HCT116 (cell line): Measurements from ENCODE around the gene KCTD2. TPM values are rescaled to one million over a fixed set of nuclear protein-coding genes. Genes with fewer than 3 reads are reported as not detected.

Experiments
- ATAC-seq: fragments of 200-7000 bp; cut with Tn5 transposase; 2 replicates; pipeline ENCODE4 v1.9.1; 2020; ENCODE audit warnings: mild to moderate bottlenecking, moderate library complexity
- BruUV-seq: library from RNA; stranded (reverse); fragments of 400-500 nt; replicated peaks from 2 replicates; lab custom pipeline; 2021; lab: Mats Ljungman, UMichigan
- CTCF ChIA-PET: fragments of 300-600 bp; sonication (Branson Sonifier 250); formaldehyde crosslinking; loops from one replicate; lab custom pipeline; 2021; ENCODE audit warnings: antibody characterized with exemption; lab: Charles Lee
- POLR2A ChIA-PET: fragments of 300-600, 350-600 bp; sonication (Branson Sonifier 250); formaldehyde crosslinking; loops from one replicate; lab custom pipeline; 2021; ENCODE audit warnings: antibody characterized with exemption; lab: Charles Lee
- RAD21 ChIA-PET, 2 experiments: fragments of 300-600 bp; sonication (Branson Sonifier 250); formaldehyde crosslinking; loops; one replicate each; lab custom pipeline; 2023; ENCODE audit warnings: low total read pairs in 2 of 2; ENCODE audit not compliant: uncharacterized antibody in 2 of 2, unreplicated experiment in 2 of 2, low non-redundant PET in 1 of 2; lab: Charles Lee
- DNase-seq: peaks from one replicate; pipeline ENCODE4 v3.0.0-alpha.2; 2010; ENCODE audit warnings: low read depth, low spot score
- H2AFZ ChIP-seq: fragments of 200-600 bp; shearing (Covaris generic), sonication (generic); 2 replicates; pipeline ENCODE4 v1.6.1; 2017; ENCODE audit warnings: low read depth, mixed run types, mixed read lengths, antibody characterized with exemption, low read length; ENCODE audit not compliant: poor library complexity, severe bottlenecking
- H3K27ac ChIP-seq: 2 replicates; pipeline ENCODE4 v1.5.1; 2012; ENCODE audit warnings: low read depth, low read length
- H3K27me3 ChIP-seq: fragments of 200-600 bp; sonication (generic); 2 replicates; pipeline ENCODE4 v1.6.1; 2016; ENCODE audit warnings: mixed run types, low read length, mixed read lengths; ENCODE audit not compliant: insufficient read depth
- H3K36me3 ChIP-seq, 2 experiments: fragments of 200-500 bp in 1 of 2; fragments of 200-600 bp in 1 of 2; sonication (Bioruptor generic) in 1 of 2; sonication (generic) in 1 of 2; 2 replicates each; pipeline versions ENCODE4 v1.5.1 to v1.6.1; 2014 to 2016; ENCODE audit warnings: low read length in 2 of 2, inconsistent platforms in 1 of 2, mixed read lengths in 1 of 2, mixed run types in 1 of 2; ENCODE audit not compliant: insufficient read depth in 2 of 2, control insufficient read depth in 1 of 2
- H3K4me1 ChIP-seq, 2 experiments: fragments of 200-600 bp in 1 of 2; sonication (generic) in 1 of 2; 2 replicates each; pipeline versions ENCODE4 v1.5.1 to v1.6.1; 2012 to 2017; ENCODE audit warnings: low read length in 2 of 2, inconsistent platforms in 1 of 2, mild to moderate bottlenecking in 1 of 2, mixed read lengths in 1 of 2, mixed run types in 1 of 2, moderate library complexity in 1 of 2; ENCODE audit not compliant: insufficient read depth in 2 of 2, control insufficient read depth in 1 of 2
- H3K4me2 ChIP-seq: fragments of 200-600 bp; sonication (generic); 2 replicates; pipeline ENCODE4 v1.6.1; 2017; ENCODE audit warnings: mixed run types, low read length, mixed read lengths
- H3K4me3 ChIP-seq, 2 experiments: fragments of 200-600 bp in 1 of 2; sonication (generic) in 1 of 2; replicated peaks in 1 of 2; 2 replicates each; pipeline ENCODE4 v1.5.1; 2011 to 2016; ENCODE audit warnings: low read length in 2 of 2, control low read depth in 1 of 2, low read depth in 1 of 2, mild to moderate bottlenecking in 1 of 2, mixed read lengths in 1 of 2, mixed run types in 1 of 2
- H3K79me2 ChIP-seq: fragments of 200-600 bp; sonication (generic); 2 replicates; pipeline ENCODE4 v1.6.1; 2017; ENCODE audit warnings: mild to moderate bottlenecking, mixed run types, low read length, moderate library complexity, mixed read lengths; ENCODE audit not compliant: insufficient read depth
- H3K9ac ChIP-seq: fragments of 200-600 bp; sonication (generic); 2 replicates; pipeline ENCODE4 v1.6.1; 2016; ENCODE audit warnings: low read length, mixed read lengths
- H3K9me2 ChIP-seq: fragments of 200-600 bp; sonication (generic), shearing (Covaris generic); 2 replicates; pipeline ENCODE4 v1.6.1; 2017; ENCODE audit warnings: mixed run types, mild to moderate bottlenecking, moderate library complexity; ENCODE audit not compliant: insufficient read depth
- H3K9me3 ChIP-seq, 2 experiments: fragments of 200-500 bp in 1 of 2; fragments of 200-600 bp in 1 of 2; sonication (Bioruptor generic) in 1 of 2; sonication (generic) in 1 of 2; 2 replicates each; pipeline ENCODE4 v1.6.1; 2014 to 2017; ENCODE audit warnings: low read length in 2 of 2, mixed read lengths in 2 of 2, inconsistent platforms in 1 of 2, low read depth in 1 of 2, mild to moderate bottlenecking in 1 of 2, mixed run types in 1 of 2, moderate library complexity in 1 of 2; ENCODE audit not compliant: control insufficient read depth in 1 of 2, insufficient read depth in 1 of 2
- H4K20me1 ChIP-seq: fragments of 200-600 bp; sonication (generic), shearing (Covaris generic); 2 replicates; pipeline ENCODE4 v1.6.1; 2017; ENCODE audit warnings: mixed run types, mild to moderate bottlenecking, moderate library complexity; ENCODE audit not compliant: insufficient read depth
- ATF3 ChIP-seq: IDR thresholded peaks from 2 replicates; pipeline ENCODE4 v1.6.1; 2012
- CBX3 ChIP-seq: IDR thresholded peaks from 2 replicates; pipeline ENCODE4 v1.6.1; 2012; ENCODE audit warnings: low read depth
- CTCF ChIP-seq, 3 experiments: fragments of 200-600 bp in 1 of 3; sonication (generic) in 1 of 3; IDR thresholded peaks in 2 of 3; conservative IDR thresholded peaks in 1 of 3; 2 replicates each; pipeline ENCODE4 v1.5.1; 2012 to 2017; ENCODE audit warnings: low read depth in 2 of 3, low read length in 2 of 3, antibody characterized with exemption in 1 of 3, borderline replicate concordance in 1 of 3, control low read depth in 1 of 3, mild to moderate bottlenecking in 1 of 3, mixed read lengths in 1 of 3, mixed run types in 1 of 3, moderate library complexity in 1 of 3; ENCODE audit not compliant: insufficient read depth in 1 of 3
- EGR1 ChIP-seq: IDR thresholded peaks from 2 replicates; pipeline ENCODE4 v1.6.1; 2012; ENCODE audit warnings: low read depth
- ELF1 ChIP-seq: IDR thresholded peaks from 2 replicates; pipeline ENCODE4 v1.6.1; 2012; ENCODE audit warnings: low read depth, borderline replicate concordance
- EZH2phosphoT487 ChIP-seq: fragments of 200-600 bp; IDR thresholded peaks from 2 replicates; pipeline ENCODE4 v1.6.1; 2018; ENCODE audit warnings: antibody characterized with exemption, borderline replicate concordance
- JUND ChIP-seq: IDR thresholded peaks from 2 replicates; pipeline ENCODE4 v1.6.1; 2012
- MAX ChIP-seq: IDR thresholded peaks from 2 replicates; pipeline ENCODE4 v1.6.1; 2012
- POLR2A ChIP-seq: IDR thresholded peaks from 2 replicates; pipeline ENCODE4 v1.7.0; 2011; ENCODE audit warnings: borderline replicate concordance; ENCODE audit not compliant: insufficient read depth, insufficient read length; ENCODE audit errors: extremely low read depth
- POLR2AphosphoS5 ChIP-seq: IDR thresholded peaks from 2 replicates; pipeline ENCODE4 v1.6.1; 2011; ENCODE audit warnings: mild to moderate bottlenecking, low read depth, low read length, moderate library complexity
- REST ChIP-seq: IDR thresholded peaks from 2 replicates; pipeline ENCODE4 v1.6.1; 2012; ENCODE audit warnings: low read depth
- SP1 ChIP-seq: IDR thresholded peaks from 2 replicates; pipeline ENCODE4 v1.6.1; 2012; ENCODE audit warnings: low read depth
- TCF7L2 ChIP-seq: IDR thresholded peaks from 2 replicates; pipeline ENCODE4 v1.7.0; 2011; ENCODE audit warnings: borderline replicate concordance, inconsistent platforms; ENCODE audit not compliant: insufficient read depth, insufficient read length; ENCODE audit errors: extremely low read depth
- YY1 ChIP-seq: IDR thresholded peaks from 2 replicates; pipeline ENCODE4 v1.6.1; 2011; ENCODE audit warnings: low read length, low read depth, moderate library complexity, mild to moderate bottlenecking; ENCODE audit not compliant: insufficient replicate concordance; ENCODE audit errors: extremely low read depth
- ZBTB33 ChIP-seq: IDR thresholded peaks from 2 replicates; pipeline ENCODE4 v1.6.1; 2011; ENCODE audit warnings: mild to moderate bottlenecking, low read length, moderate library complexity; ENCODE audit not compliant: insufficient replicate concordance; ENCODE audit errors: extremely low read depth
- ZFX ChIP-seq: fragments of 450-650 bp; IDR thresholded peaks from 2 replicates; pipeline ENCODE4 v1.6.1; 2017
- ZNF274 ChIP-seq: fragments of 200-500 bp; sonication (Bioruptor generic); IDR thresholded peaks from 2 replicates; pipeline ENCODE4 v1.6.1; 2014; ENCODE audit warnings: mild to moderate bottlenecking, low read depth, low read length, inconsistent platforms
- intact Hi-C: fragments of 100-400 bp; cut with micrococcal nuclease; formaldehyde crosslinking; loops from 2 replicates; pipeline ENCODE4 v1.10.0; 2022
- total RNA-seq: library from RNA; stranded (reverse); gene quantifications from one replicate; pipeline ENCODE4 v1.2.1, GENCODE V29; 2021; ENCODE audit not compliant: unreplicated experiment

The KCTD2 gene
- total RNA-seq, 1 experiment from 2014 or later = 23.3 TPM

GRCh38 chr17:75114552-75115314, 67.7 kb downstream of the KCTD2 start:
- CTCF ChIA-PET = interaction anchor here (0.7 to 5.3 kb wide), 46 partner anchors 10 to 402 kb away, joined by 3 to 104 read pairs (median 6); partner anchors contain the start of genes GRB2, MIF4GD, NT5C and NUP85
- Histone ChIP-seq H3K79me2 (peaks cover 83% of the 10 kb centered on the region), H4K20me1 (no peaks in the 10 kb centered on the region; the same call in 1 of the 2 replicates), H3K9ac (no peak overlapping the region), H3K36me3 (peaks cover 6 to 48% of the 10 kb centered on the region in 2 experiments; a peak in 3 of 4 replicates), H2AFZ (no peak overlapping the region), H3K27me3 (no peaks in the 10 kb centered on the region), H3K4me2 (peak overlapping the region; percentile 32; the same call in 1 of the 2 replicates), H3K4me3 (no peak overlapping the region), H3K4me1 (peaks cover 7 to 42% of the 10 kb centered on the region in 2 experiments; a peak in 3 of 4 replicates), H3K27ac (peak overlapping the region; percentile 62), H3K9me2 (no peaks in the 10 kb centered on the region), H3K9me3 (no peaks in the 10 kb centered on the region)
- intact Hi-C loops = loop anchor here (1.0 to 10.0 kb wide), 6 partner anchors 17 to 298 kb away; partner anchors contain the start of genes GGA3, MRPS7 and NT5C
- RAD21 ChIA-PET = interaction anchor here (0.5 to 1.8 kb wide), 24 partner anchors 9 to 297 kb away, joined by 3 to 22 read pairs (median 4); partner anchors contain the start of gene NT5C (in 1 of the 2)
- no peak for ATAC-seq
- BruUV-seq = no TSS peak
- POLR2A ChIA-PET = interaction anchor here (0.8 to 5.3 kb wide), 16 partner anchors 9 to 147 kb away, joined by 3 to 44 read pairs (median 6); partner anchors contain the start of genes JPT1, NUP85 and SLC16A5
- no peak for DNase-seq
- TF ChIP-seq MAX (no peak), POLR2A (no peak), YY1 (no peak), CTCF (IDR thresholded peaks at IDR 0.05 in 2 of 3, conservative IDR thresholded peaks at IDR 0.05 in 1 of 3; ENCODE audit: borderline replicate concordance in 1 of 3, insufficient read depth in 1 of 3, low read depth in 2 of 3, low read length in 2 of 3) (no peak), POLR2AphosphoS5 (no peak), ZFX (no peak), ATF3 (no peak), REST (no peak), JUND (no peak), ZBTB33 (no peak), ELF1 (no peak), TCF7L2 (no peak), ZNF274 (no peak), EGR1 (no peak), EZH2phosphoT487 (no peak), SP1 (no peak), CBX3 (no peak)
